Activated B cell treated with CpG ODN at 0.5 μM for 24 hours (primary cell): ENCODE data around the gene KLHL2. TPM values are rescaled to one million over a fixed set of nuclear protein-coding genes. Genes with fewer than 3 reads are reported as not detected.
"Not testable (repeated sequence)": the region's sequence is repeated elsewhere in the genome, so short reads cannot be mapped to it uniquely, and the experiment has no call there.

Experiments
- ATAC-seq: fragments of 200-7000 bp; cut with Tn5 transposase; one replicate; pipeline ENCODE4 v1.10.0; 2021; ENCODE audit warnings: low read depth, mild to moderate bottlenecking, moderate library complexity
- CTCF ChIA-PET: fragments of 350-600 bp; sonication (Branson Sonifier 250); formaldehyde crosslinking; loops from one replicate; lab custom pipeline; 2021; ENCODE audit warnings: antibody characterized with exemption; lab: Charles Lee
- POLR2A ChIA-PET: fragments of 350-600 bp; sonication (Branson Sonifier 250); formaldehyde crosslinking; loops from one replicate; lab custom pipeline; 2021; ENCODE audit warnings: antibody characterized with exemption; lab: Charles Lee
- DNase-seq: peaks from one replicate; pipeline ENCODE4 v3.0.0; 2022
- H3K27ac Mint-ChIP-seq: one replicate; pipeline ENCODE4 v1.8.0; 2020; ENCODE audit warnings: mixed read lengths
- H3K27me3 Mint-ChIP-seq: one replicate; pipeline ENCODE4 v1.8.0; 2021; ENCODE audit warnings: mixed read lengths
- H3K36me3 Mint-ChIP-seq: one replicate; pipeline ENCODE4 v1.8.0; 2021; ENCODE audit warnings: low read depth, mixed read lengths
- H3K4me1 Mint-ChIP-seq: one replicate; pipeline ENCODE4 v1.8.0; 2021; ENCODE audit warnings: mixed read lengths
- H3K4me3 Mint-ChIP-seq: one replicate; pipeline ENCODE4 v1.8.0; 2020; ENCODE audit warnings: mild to moderate bottlenecking, mixed read lengths
- H3K9me3 Mint-ChIP-seq: one replicate; pipeline ENCODE4 v1.8.0; 2020; ENCODE audit warnings: mixed read lengths
- intact Hi-C: fragments of 100-400 bp; cut with micrococcal nuclease; formaldehyde crosslinking; loops from one replicate; pipeline ENCODE4 v1.15.1; 2024
- total RNA-seq: library from RNA; stranded (reverse); gene quantifications from 2 replicates; pipeline ENCODE4 v1.2.3, GENCODE V29; 2022
- TF ChIP-seq, protein P1 (sequence below): fragments of 200-600 bp; IDR thresholded peaks from one replicate; pipeline ENCODE4 v1.8.0; 2022; ENCODE audit warnings: antibody characterized with exemption, mild to moderate bottlenecking

The KLHL2 gene
- total RNA-seq, 1 donor from 2014 or later, result 21.9 TPM

DNA sequence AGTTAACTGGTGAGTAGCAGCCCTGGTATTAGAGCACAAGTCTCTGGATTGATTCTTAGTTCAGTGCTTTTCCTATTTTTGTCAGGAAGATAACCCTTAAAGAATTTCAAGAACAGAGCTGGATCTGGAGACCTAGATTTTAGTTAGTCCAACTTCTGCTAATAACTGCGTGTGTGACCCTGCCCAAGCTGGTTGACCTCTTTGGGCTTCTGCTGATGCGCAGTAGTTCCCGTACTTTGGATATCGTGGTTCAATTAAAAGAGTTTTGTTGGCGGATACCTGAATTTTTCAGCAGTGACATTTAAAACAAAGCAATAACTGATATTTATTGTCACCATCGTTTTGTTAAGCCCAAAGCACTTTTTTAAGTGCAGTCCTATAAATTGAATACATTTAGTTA, 129.4 kb downstream of the KLHL2 start:
- Mint-ChIP-seq H3K27me3 (no peaks in the 10 kb centered on the region), H3K27ac (no peak overlapping the region), H3K36me3 (peaks cover 74% of the 10 kb centered on the region), H3K4me1 (peaks cover 13% of the 10 kb centered on the region), H3K9me3 (no peaks in the 10 kb centered on the region), H3K4me3 (no peak overlapping the region)
- TF ChIP-seq, protein P1, sequence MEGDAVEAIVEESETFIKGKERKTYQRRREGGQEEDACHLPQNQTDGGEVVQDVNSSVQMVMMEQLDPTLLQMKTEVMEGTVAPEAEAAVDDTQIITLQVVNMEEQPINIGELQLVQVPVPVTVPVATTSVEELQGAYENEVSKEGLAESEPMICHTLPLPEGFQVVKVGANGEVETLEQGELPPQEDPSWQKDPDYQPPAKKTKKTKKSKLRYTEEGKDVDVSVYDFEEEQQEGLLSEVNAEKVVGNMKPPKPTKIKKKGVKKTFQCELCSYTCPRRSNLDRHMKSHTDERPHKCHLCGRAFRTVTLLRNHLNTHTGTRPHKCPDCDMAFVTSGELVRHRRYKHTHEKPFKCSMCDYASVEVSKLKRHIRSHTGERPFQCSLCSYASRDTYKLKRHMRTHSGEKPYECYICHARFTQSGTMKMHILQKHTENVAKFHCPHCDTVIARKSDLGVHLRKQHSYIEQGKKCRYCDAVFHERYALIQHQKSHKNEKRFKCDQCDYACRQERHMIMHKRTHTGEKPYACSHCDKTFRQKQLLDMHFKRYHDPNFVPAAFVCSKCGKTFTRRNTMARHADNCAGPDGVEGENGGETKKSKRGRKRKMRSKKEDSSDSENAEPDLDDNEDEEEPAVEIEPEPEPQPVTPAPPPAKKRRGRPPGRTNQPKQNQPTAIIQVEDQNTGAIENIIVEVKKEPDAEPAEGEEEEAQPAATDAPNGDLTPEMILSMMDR, result no peak
- no peak for DNase-seq
- no peak for ATAC-seq
- ChIA-PET CTCF (no interaction called here), POLR2A (no interaction called here)
- intact Hi-C loops, result no loop called here

DNA sequence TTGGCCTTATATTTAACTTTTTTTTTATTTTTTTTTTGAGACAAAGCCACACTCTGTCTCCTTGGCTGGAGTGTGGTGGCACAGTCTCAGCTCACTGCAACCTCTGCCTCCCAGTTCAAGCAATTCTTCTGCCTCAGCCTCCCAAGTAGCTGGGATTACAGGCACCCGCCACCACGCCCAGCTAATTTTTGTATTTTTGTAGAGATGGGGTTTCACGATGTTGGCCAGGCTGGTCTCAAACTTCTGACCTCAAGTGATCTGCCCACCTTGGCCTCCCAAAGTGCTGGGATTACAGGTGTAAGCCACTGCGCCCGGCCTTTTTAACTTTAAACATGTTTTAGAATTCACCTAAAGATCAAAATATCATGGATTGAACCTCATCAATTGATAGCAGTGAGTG, 135.0 kb downstream of the KLHL2 start:
- ChIA-PET POLR2A (interaction anchor here (0.7 to 1.5 kb wide), 2 partner anchors 15 to 26 kb away, joined by 4 to 5 read pairs; partner anchors contain the start of gene MSMO1), CTCF (interaction anchor here (1.1 to 2.3 kb wide), 3 partner anchors 12 to 230 kb away, joined by 3 to 13 read pairs (median 3); partner anchors contain the start of gene TMEM192)
- intact Hi-C loops, result loop anchor here (5.0 kb wide), 1 partner anchor 120 kb away; no protein-coding TSS in a partner anchor
- not testable (repeated sequence) for H3K4me3 Mint-ChIP-seq, ATAC-seq, H3K9me3 Mint-ChIP-seq, H3K27me3 Mint-ChIP-seq, H3K4me1 Mint-ChIP-seq, DNase-seq, H3K27ac Mint-ChIP-seq
- peaks cover 45% of the 10 kb centered on the region for H3K36me3 Mint-ChIP-seq

DNA sequence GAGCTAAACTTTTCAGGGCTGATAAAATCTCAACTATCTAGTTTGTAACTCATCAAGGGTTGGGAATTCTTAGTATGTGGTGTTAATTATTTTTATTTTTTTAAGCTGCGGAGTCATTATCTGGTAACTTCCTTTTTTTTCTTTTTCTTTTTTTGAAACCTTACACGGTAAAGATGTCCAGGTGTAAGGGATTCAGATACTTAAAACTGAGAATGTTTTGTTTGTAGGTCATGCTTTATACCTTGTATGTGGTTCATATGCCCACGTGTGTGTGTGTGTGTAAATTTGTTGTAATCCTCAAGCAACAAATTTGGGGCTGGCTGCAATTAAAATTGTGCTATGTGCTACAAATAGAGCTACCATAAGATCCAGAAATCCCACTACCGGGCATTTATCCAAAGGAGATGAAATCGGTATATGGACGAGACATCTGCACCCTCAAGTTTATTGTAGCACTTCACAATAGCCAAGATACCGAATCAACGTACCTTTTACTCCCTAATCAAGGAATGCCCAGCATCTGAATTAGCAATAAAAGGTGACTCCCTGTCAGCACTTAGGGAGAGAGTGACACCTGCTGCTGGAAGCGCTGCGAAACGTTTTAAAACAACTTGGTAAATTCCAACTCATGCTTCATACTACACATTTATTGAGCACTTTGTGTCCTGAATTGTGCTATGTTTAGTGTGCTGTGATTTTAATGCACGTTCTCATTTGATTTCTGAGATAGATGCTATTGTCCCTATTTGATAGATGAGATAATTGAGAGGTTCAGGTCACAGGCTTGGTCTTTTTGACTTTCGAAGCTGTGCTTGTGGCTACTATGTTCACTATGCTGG, 136.2 kb downstream of the KLHL2 start:
- no peaks in the 10 kb centered on the region for H3K27me3 Mint-ChIP-seq
- H3K27ac Mint-ChIP-seq, result no peak overlapping the region
- TF ChIP-seq, protein P1, result no peak
- H3K4me3 Mint-ChIP-seq, result no peak overlapping the region
- H3K4me1 Mint-ChIP-seq, result no peaks in the 10 kb centered on the region
- ATAC-seq (no peak), DNase-seq (no peak)
- peaks cover 39% of the 10 kb centered on the region for H3K36me3 Mint-ChIP-seq
- POLR2A ChIA-PET, result interaction anchor here (1.5 kb wide), 1 partner anchor 27 kb away, joined by 5 read pairs; no protein-coding TSS in a partner anchor
- CTCF ChIA-PET, result interaction anchor here (1.1 to 4.5 kb wide), 4 partner anchors 13 to 231 kb away, joined by 3 to 38 read pairs (median 8); partner anchors contain the start of gene TMEM192
- H3K9me3 Mint-ChIP-seq, result no peaks in the 10 kb centered on the region
- intact Hi-C loops, result loop anchor here (1.0 to 5.0 kb wide), 3 partner anchors 119 to 231 kb away; partner anchors contain the start of gene TMEM192

DNA sequence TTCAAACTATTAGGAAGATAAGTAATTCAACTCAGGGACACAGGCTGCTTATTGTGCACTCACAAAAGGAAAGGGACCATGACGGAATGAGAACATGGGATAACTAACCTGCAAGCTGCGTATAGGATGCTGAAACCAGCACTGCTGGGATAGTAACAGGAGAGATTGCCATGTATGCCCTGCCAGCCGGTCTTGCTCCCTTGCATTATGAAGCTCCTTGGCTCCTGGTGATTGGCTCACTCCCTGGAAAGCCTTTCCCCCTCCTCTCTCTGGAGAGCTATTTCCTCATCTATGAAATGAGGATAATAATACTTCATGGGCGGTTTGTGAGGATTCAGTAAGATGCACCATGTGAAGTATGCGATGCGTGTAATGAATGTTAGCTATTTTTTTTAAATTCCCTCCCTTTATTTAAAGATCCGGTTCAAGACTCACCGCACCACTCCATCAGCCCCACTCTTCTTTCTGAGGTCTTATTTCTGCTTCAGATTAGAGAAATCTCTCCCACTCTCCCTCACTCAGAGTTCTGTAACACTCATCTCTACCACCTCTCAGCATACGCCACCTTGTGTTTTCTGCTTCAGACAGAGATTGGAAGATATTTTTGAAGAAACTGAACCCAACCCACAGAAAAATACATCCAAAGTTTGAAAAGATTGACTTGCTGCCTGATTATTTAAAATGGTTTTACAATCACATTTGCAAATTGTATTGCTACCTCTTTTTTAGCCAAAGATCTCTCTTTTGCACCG, 138.5 kb downstream of the KLHL2 start:
- TF ChIP-seq, protein P1, result no peak
- H3K4me1 Mint-ChIP-seq, result no peaks in the 10 kb centered on the region
- POLR2A ChIA-PET, result no interaction called here
- H3K9me3 Mint-ChIP-seq, result no peaks in the 10 kb centered on the region
- H3K27me3 Mint-ChIP-seq, result no peaks in the 10 kb centered on the region
- H3K4me3 Mint-ChIP-seq, result no peak overlapping the region
- no peak for DNase-seq
- intact Hi-C loops, result no loop called here
- peaks cover 20% of the 10 kb centered on the region for H3K36me3 Mint-ChIP-seq
- CTCF ChIA-PET, result interaction anchor here (4.5 kb wide), 1 partner anchor 214 kb away, joined by 38 read pairs; no protein-coding TSS in a partner anchor
- ATAC-seq, result no peak
- H3K27ac Mint-ChIP-seq, result no peak overlapping the region

DNA sequence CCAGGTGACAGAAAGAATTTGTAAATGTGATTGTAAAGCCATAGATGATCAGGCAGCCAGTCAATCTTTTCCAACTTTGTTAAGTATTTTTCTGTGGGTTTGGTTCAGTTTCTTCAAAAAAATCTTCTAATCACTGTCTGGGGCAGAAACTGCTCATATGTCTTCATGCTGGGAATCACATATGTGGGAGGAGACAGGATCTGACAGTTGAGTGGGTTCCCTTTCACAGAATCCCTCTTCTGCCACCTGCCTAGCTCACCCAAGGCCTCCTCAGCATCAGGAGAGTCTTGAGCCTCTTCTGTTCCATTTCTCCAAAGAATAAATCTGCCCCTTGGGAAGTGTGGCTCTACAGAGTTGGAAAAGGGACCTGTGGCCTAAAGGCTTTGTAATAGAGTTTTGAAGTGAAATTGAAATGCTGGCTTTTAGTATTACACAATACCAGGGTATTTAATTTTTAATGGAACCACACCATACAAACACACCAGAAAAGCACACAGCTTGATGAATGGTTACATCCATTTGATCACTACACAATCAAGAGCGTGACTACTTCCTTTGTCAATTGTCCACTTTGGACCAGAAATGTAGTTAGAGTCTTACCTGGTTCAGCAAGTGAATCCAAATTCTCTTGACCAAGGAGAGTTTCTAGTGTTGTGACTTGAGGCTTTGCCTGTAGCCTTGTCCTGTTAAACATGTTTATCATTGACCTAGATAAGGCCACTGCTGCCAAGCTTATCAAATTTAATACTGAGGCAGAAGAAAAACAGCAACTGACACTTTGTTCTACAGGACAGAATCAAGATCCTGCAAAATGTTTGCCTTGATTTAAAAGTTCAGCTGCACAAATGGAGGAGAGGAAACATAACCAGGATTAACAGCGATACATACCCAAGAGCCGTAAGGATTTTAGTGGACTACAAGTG, 140.5 kb downstream of the KLHL2 start:
- no peak overlapping the region for H3K27ac Mint-ChIP-seq
- no peak for ATAC-seq
- no peaks in the 10 kb centered on the region for H3K9me3 Mint-ChIP-seq
- peaks cover 9% of the 10 kb centered on the region for H3K27me3 Mint-ChIP-seq
- no peak overlapping the region for H3K4me3 Mint-ChIP-seq
- H3K4me1 Mint-ChIP-seq, result no peaks in the 10 kb centered on the region
- CTCF ChIA-PET, result no interaction called here
- no peak for DNase-seq
- TF ChIP-seq, protein P1, result no peak
- peaks cover 9% of the 10 kb centered on the region for H3K36me3 Mint-ChIP-seq
- POLR2A ChIA-PET, result no interaction called here
- intact Hi-C loops, result no loop called here
